GM19452 (cell line): ENCODE results near the gene CEP126.

Source experiments
- ATAC-seq: cut with Tn5 transposase; IDR thresholded peaks from one replicate; pipeline ENCODE4 v1.9.1; 2021; ENCODE audit not compliant: unreplicated experiment

CEP126 gene

GRCh38 chr11:101914738-101915426 is at the start of gene CEP126:
Gene CEP126, plus strand, starts transcription at chr11:101915010. Its CDS starts 275 bp downstream, at chr11:101915285.
- peak; percentile 100 for ATAC-seq

- no peak for ATAC-seq
These were observed 48.0 kb upstream of the CEP126 start for GRCh38 chr11:101866619-101867491.

- ATAC-seq, result no peak
These were observed 46.9 kb upstream of the CEP126 start for GRCh38 chr11:101867951-101868350.

DNA sequence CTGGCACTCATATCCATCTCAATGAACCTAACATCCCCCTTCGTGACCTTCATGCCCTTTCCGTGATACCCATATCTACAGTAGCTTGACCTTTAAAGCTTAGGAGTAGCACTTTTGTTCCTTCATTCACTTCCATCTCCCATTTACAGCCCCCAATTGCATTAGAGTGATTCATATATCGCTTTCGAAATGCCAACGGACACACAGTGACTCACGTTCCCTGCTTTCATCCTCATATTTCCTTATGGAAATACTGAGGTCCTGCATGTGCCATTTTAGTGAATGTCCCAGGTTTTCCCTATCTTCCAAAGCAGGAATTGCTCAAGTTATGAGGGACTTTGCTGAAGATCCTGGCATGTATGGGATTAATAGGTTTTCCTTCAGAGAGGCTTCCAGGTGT is 44.3 kb upstream of the CEP126 start:
- ATAC-seq, result no peak

GRCh38 chr11:101872171-101872882 is 42.5 kb upstream of the CEP126 start:
- ATAC-seq, result no peak

DNA sequence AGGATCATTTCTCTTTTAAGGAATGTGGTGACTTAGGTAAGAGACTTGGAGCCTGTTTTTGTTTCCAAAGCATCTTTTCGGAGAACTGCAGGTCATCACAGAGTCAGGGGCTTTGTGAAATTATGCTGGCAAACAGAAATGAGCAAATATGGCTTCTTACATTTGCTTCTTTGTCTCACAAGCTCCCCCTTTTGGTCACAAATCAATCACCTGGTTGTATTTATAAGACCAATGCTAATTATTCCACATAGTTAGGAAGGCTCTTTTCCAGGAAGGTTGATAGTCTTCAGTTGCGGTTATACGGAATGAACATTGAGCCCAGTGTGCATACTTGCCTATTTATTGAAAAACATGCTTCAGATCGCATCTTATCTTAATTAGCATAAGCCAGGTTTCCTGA is 34.6 kb upstream of the CEP126 start:
- no peak for ATAC-seq

DNA sequence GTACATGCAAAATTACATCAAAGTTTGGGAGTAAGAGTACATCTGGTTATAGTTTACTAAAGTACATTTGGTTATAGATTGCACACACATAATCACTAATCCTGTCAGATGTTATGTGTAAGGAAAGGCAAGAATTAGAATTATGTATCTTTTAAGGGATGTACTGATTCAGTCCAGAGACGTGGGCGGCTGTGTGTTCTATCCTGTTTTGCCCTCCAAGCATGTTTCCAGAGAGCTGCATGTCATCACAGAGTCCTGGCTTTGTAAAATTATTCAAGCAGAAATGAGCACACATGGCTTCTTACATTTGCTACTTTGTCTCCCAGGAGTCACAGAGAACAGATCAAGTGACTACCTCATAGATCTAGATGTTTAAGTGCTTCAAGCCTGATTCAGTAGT is 33.2 kb upstream of the CEP126 start:
- no peak for ATAC-seq

DNA sequence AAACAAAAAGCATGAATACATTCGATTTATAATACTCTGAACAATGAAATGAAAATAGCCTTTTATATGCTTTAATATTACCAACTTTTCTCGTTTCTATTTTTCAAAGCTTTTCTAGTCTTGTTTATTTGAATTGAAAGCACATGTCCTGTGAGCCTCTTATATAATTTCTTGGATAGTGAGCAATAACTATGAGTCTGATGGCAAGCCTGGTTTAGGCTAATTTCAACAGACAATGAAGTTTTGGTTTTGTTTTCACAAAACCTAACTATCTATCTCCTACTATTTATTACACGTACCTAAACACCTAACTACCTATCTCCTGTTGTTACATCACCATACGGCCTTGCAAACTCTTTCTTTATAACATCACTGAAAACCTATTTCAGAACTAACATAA is 29.2 kb upstream of the CEP126 start:
- ATAC-seq, result no peak

GRCh38 chr11:101889767-101890166 is 25.0 kb upstream of the CEP126 start:
- no peak for ATAC-seq

DNA sequence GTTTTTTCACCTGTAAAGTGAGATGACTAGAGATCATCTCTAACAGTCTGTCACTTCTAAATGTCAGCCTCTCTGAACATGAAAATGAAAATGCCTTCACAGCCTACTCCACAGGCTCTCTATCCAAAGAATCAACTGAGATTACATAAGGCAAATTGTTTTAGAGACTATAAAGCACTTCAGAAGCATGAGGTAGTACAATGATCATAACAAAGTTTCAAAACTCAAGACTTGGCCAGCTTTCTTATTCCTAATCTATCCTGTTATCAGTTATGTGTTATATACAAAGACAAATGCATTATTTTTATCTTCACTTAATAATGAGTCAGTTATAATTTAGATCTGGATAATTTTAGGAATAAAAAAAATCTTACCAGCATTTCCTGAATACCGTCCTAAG is 20.3 kb upstream of the CEP126 start:
- no peak for ATAC-seq

DNA sequence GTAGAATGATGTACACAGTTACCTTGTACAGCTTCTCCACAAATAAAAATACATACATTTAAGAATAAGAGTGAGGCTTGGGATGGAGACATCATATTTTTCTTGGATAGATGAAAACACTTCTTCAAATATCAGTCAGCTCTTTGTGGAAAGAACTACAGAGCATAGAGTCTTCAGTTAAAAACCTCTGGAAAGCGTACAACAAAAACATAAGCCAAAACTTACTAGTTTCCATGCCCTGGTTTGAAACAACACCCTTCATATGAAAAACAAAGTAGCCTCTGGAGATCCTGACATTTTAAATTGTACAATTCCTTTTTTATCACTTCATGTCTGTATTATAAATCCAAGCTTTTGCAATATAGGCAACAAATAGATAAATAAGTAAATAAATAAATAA is 7.0 kb upstream of the CEP126 start:
- no peak for ATAC-seq

GRCh38 chr11:101909087-101909486 is 5.7 kb upstream of the CEP126 start:
- no peak for ATAC-seq

DNA sequence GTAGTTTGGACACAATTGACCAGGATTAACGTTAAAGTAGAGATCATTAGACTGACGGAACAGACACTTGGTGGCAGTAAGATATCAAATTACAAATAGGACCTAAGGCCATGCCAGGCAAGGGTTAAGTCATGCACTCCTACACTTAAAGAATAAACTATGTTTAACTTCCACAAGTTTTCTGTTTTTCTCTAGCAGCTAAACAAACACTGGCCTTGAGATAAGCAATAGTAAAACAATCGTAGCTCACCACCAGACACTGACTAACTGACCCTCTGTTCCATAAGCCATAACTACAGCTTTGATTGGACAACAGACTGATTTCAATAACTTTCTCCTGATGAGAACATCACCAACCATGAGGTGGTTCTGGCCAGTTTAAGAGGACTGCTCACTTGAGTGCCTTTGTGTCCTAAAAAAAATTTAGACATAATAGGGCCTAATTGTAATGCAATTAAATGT is 2.0 kb upstream of the CEP126 start:
- ATAC-seq, result no peak

DNA sequence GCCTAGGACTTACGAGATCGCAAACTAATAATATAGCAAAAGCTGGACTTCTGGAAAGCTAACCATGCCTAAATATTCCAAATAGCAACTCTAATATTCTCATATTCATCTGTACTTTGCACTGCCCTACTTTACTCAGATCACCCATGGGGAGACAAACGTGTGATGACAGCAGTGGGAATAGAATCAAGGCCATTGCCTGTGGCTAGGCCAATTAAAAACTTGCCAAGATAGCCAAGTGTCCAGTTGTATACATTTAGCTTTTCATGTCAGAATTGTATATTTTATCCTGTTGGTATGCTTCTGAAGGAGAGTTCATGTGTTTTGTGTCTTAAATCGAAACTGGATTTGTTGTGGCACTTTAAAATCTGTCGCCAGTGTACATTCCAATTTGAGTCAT is 1.2 kb upstream of the CEP126 start:
- ATAC-seq, result no peak

- no peak for ATAC-seq
These were observed 471 bp upstream of the CEP126 start for GRCh38 chr11:101914341-101914737.

DNA sequence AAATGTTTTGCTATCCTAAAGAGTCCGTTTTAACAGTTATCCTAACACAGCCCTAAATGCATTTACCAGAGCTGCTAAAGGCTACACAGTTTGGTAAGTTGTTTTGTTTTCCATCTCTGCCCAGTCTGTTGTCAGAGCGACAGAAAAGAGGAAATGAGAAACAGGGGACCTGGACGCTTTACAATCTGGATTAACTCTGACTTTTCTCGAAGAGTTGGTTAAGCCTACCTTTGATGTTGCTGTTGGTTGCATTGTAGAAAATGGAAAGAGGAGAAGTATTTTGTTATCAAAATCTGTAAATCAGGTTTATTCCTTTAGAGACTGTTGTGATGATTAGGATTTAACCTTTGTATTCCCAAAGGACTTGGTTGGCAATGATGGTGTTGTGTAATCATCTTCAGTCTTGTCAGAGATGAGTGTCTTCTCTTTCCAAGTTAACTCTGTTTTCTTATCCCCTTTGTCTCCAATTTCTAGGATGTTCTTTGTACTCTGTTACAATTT is 1.0 kb downstream of the CEP126 start:
- ATAC-seq, result peak; percentile 36

DNA sequence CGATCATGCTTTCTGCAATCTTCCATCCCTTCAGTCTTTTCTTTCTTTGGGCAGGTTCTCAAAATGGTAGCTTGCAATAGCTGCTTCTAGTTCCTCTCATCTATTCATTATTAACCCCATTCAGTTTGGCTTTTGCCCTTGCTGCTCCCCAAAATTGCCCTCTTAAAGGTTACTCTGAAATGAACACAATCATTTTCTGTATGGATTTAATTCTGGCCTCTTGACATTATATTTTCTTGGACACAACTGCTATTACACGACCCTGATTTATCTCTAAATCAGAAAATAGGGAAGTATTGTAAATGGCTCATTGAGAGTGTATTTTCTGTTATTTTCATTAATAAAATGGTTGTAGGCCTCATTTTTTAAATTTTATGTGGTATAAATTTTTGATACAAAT is 1.6 kb downstream of the CEP126 start, which contains the start of gene ANGPTL5:
Gene ANGPTL5, minus strand, starts transcription at position 101 of the 400 bp plus-strand sequence. CDS start 8,613 bp downstream, outside the sequence.
- no peak for ATAC-seq

- no peak for ATAC-seq
These were observed 2.4 kb downstream of the CEP126 start for GRCh38 chr11:101917226-101917625.

- no peak for ATAC-seq
These were observed 6.2 kb downstream of the CEP126 start for GRCh38 chr11:101920992-101921391.

- no peak for ATAC-seq
These were observed 8.7 kb downstream of the CEP126 start for GRCh38 chr11:101923554-101923953.

GRCh38 chr11:101929294-101929915 is 14.6 kb downstream of the CEP126 start:
- ATAC-seq, result no peak
